ENCODE results near the gene RPUSD4. TPM values are rescaled to one million over a fixed set of nuclear protein-coding genes. Genes with fewer than 3 reads are reported as not detected.

RPUSD4 gene
- total RNA-seq, 1 experiment from 2014 or later: 19.0 TPM

DNA sequence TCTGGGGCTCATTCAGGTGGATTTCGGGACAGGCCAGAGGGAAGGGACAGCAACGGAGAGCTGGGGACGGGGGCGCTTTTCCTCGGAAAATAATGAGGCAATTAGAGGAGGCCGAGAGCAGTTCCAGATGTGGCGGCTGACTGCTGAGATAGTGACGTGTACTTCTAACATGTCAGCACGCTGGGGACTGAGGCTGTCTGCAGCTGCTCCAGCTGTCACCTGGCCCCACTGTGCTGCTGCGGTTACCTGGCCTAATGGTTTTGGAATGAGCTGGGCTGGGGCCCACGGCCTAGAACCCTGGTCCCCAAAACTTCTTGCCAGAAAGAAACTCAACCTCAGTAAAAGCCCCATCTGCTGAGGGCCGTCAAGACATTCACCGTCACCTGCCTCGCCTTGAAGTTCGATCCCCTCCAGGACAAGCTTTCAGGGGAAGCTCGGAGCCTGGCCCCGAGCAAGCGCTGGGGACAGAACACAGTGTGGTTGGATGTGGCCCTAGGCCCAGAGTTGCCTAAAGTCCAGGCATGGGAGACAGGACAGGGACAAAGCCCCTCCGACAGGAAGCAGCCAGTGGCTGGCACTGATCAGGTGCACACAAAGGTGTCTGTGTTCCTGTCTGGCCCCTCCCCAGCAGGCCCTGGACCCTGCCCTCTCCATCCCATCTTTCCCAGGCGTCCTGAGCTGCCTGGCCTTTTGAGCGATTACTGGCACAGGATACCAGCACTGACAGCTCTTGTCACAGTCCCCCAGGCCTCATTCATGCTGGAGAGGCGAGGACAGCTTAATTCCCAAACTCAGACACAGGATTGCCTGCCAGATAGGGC is 22.1 kb downstream of the RPUSD4 start:
- TF ChIP-seq CTCF (IDR thresholded peaks at IDR 0.05; ENCODE audit: unreplicated experiment): no peak
- H3K9me3 Mint-ChIP-seq (ENCODE audit: low read depth, unreplicated experiment): no peaks in the 10 kb centered on the region
- H3K4me3 Mint-ChIP-seq (ENCODE audit: low read depth, unreplicated experiment): no peak overlapping the region
- H3K36me3 Mint-ChIP-seq (ENCODE audit: insufficient read depth, unreplicated experiment): peaks cover 13% of the 10 kb centered on the region
- no peak overlapping the region for H3K27ac Mint-ChIP-seq (ENCODE audit: unreplicated experiment)
- CTCF ChIA-PET: no interaction called here
- intact Hi-C loops (cut with micrococcal nuclease; ENCODE audit: unreplicated experiment): no loop called here
- no TSS peak for BruUV-seq (replicated peaks)
- H3K27me3 Mint-ChIP-seq (ENCODE audit: unreplicated experiment): no peaks in the 10 kb centered on the region
- H3K4me1 Mint-ChIP-seq (ENCODE audit: low read depth, unreplicated experiment): no peaks in the 10 kb centered on the region
- DNase-seq: no peak

DNA sequence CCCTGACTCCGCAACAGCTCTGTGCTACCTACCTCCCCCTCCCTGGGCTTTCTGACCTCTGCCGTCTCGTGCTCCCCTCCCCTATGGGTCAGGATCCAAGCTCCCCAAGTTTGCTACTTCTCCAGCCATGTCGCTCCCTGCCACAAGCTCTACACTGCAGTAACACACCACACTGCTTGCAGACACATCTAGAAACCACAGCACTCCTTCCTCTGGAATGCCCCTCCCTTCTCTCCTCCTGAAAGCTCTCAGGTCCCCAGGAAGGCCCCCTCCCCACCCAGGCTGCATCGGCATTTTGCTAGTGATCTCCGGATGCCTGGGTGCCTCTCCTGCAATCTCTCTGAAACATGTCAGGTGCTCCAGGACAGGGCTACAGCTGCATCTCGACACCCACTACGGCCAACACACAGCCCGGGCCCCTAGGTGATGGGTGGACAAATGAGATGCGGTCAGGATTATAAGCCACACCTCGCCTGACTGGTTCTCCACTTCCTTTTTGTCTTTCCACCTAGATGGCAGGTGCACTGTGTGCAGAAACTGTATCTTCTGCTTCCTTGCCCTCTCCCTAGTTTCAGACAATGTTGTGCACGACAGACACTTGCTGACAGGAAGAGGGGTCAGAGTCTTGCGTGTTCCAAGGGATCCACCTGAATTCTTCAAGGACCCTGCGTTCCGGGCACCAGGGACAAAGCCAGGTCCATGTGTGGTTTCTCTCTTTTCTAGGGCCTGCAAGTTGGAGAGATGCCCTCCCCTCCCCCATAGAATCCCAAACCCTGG is 22.9 kb downstream of the RPUSD4 start:
- Mint-ChIP-seq H3K27ac (ENCODE audit: unreplicated experiment) (no peak overlapping the region), H3K4me3 (ENCODE audit: low read depth, unreplicated experiment) (no peak overlapping the region), H3K4me1 (ENCODE audit: low read depth, unreplicated experiment) (no peaks in the 10 kb centered on the region), H3K9me3 (ENCODE audit: low read depth, unreplicated experiment) (no peaks in the 10 kb centered on the region), H3K27me3 (ENCODE audit: unreplicated experiment) (no peaks in the 10 kb centered on the region), H3K36me3 (ENCODE audit: insufficient read depth, unreplicated experiment) (peaks cover 10% of the 10 kb centered on the region)
- CTCF ChIA-PET: no interaction called here
- no TSS peak for BruUV-seq (replicated peaks)
- DNase-seq: no peak
- intact Hi-C loops (cut with micrococcal nuclease; ENCODE audit: unreplicated experiment): no loop called here
- no peak for TF ChIP-seq CTCF (IDR thresholded peaks at IDR 0.05; ENCODE audit: unreplicated experiment)

- BruUV-seq (replicated peaks): no TSS peak
- no peak for TF ChIP-seq CTCF (IDR thresholded peaks at IDR 0.05; ENCODE audit: unreplicated experiment)
- no peaks in the 10 kb centered on the region for H3K27me3 Mint-ChIP-seq (ENCODE audit: unreplicated experiment)
- no peak for DNase-seq
- CTCF ChIA-PET: no interaction called here
- no peak overlapping the region for H3K27ac Mint-ChIP-seq (ENCODE audit: unreplicated experiment)
- H3K9me3 Mint-ChIP-seq (ENCODE audit: low read depth, unreplicated experiment): no peaks in the 10 kb centered on the region
- intact Hi-C loops (cut with micrococcal nuclease; ENCODE audit: unreplicated experiment): no loop called here
- no peak overlapping the region for H3K4me3 Mint-ChIP-seq (ENCODE audit: low read depth, unreplicated experiment)
- H3K36me3 Mint-ChIP-seq (ENCODE audit: insufficient read depth, unreplicated experiment): peaks cover 6% of the 10 kb centered on the region
- H3K4me1 Mint-ChIP-seq (ENCODE audit: low read depth, unreplicated experiment): no peaks in the 10 kb centered on the region
Measured at GRCh38 chr11:126186708-126187529, 24.5 kb downstream of the RPUSD4 start.

DNA sequence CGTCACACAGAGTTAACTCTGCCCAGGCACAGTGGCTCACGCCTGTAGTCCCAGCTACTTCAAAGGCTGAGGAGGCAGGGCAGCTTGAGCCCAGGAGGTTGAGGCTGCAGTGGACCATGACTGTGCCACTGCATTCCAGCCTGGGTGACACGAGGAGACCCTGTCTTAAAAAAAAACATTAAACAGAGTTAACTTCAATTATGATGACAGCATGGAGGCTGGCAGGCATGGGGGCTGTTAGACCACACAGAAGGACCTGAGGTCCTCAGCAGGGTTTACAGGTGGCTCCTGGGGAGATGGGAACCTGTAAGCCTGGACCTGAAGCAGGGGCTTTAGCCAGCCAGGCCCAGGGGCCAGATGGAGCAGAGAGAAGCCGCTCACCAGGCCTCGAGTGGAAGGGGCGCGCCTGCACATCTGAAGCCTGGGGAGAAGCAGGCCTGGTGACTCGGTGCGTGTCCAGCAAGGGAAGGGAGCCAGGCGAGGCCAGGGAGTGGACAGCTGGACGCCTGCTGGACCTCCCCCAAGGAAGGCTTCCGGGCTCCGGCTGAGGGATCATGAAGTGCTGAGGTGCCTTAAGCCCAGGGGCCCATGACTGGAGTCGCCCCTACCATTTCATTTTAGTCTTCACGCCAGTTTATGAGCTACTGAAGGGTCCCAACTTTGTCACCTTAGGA is 25.3 kb downstream of the RPUSD4 start:
- BruUV-seq (replicated peaks): no TSS peak
- DNase-seq: no peak
- Mint-ChIP-seq H3K27me3 (ENCODE audit: unreplicated experiment) (no peaks in the 10 kb centered on the region), H3K9me3 (ENCODE audit: low read depth, unreplicated experiment) (no peaks in the 10 kb centered on the region), H3K4me3 (ENCODE audit: low read depth, unreplicated experiment) (no peak overlapping the region), H3K36me3 (ENCODE audit: insufficient read depth, unreplicated experiment) (peaks cover 4% of the 10 kb centered on the region), H3K4me1 (ENCODE audit: low read depth, unreplicated experiment) (no peaks in the 10 kb centered on the region), H3K27ac (ENCODE audit: unreplicated experiment) (no peak overlapping the region)
- CTCF ChIA-PET: no interaction called here
- intact Hi-C loops (cut with micrococcal nuclease; ENCODE audit: unreplicated experiment): no loop called here
- no peak for TF ChIP-seq CTCF (IDR thresholded peaks at IDR 0.05; ENCODE audit: unreplicated experiment)
